Measurements from ENCODE around the gene B3GNT8.

GRCh38 chr19:41399525-41399924 is 27.6 kb downstream of the B3GNT8 start:
- TF ChIP-seq CTCF (IDR thresholded peaks at IDR 0.05; ENCODE audit: poor library complexity) (no peak), EZH2 (IDR thresholded peaks at IDR 0.05; ENCODE audit: borderline replicate concordance) (no peak)

Data from hepatocyte (in vitro differentiated cells).